Retinal pigment epithelial cell (primary cell): Measurements from ENCODE around the gene LIMCH1.
"Not testable (repeated sequence)": the region's sequence is repeated elsewhere in the genome, so short reads cannot be mapped to it uniquely, and the experiment has no call there.

Source experiments
- DNase-seq: peaks from one replicate; pipeline ENCODE4 v3.0.0-alpha.2; 2010; ENCODE audit warnings: low read depth
- H3K4me3 ChIP-seq: 2 replicates; pipeline ENCODE4 v1.5.1; 2011; ENCODE audit warnings: mild to moderate bottlenecking, low read length, control low read depth, moderate library complexity
- TF ChIP-seq, protein P1 (sequence below): conservative IDR thresholded peaks from 2 replicates; pipeline ENCODE4 v1.5.1; 2011; ENCODE audit warnings: low read depth, low read length, control low read depth, inconsistent platforms

The LIMCH1 gene, protein sequence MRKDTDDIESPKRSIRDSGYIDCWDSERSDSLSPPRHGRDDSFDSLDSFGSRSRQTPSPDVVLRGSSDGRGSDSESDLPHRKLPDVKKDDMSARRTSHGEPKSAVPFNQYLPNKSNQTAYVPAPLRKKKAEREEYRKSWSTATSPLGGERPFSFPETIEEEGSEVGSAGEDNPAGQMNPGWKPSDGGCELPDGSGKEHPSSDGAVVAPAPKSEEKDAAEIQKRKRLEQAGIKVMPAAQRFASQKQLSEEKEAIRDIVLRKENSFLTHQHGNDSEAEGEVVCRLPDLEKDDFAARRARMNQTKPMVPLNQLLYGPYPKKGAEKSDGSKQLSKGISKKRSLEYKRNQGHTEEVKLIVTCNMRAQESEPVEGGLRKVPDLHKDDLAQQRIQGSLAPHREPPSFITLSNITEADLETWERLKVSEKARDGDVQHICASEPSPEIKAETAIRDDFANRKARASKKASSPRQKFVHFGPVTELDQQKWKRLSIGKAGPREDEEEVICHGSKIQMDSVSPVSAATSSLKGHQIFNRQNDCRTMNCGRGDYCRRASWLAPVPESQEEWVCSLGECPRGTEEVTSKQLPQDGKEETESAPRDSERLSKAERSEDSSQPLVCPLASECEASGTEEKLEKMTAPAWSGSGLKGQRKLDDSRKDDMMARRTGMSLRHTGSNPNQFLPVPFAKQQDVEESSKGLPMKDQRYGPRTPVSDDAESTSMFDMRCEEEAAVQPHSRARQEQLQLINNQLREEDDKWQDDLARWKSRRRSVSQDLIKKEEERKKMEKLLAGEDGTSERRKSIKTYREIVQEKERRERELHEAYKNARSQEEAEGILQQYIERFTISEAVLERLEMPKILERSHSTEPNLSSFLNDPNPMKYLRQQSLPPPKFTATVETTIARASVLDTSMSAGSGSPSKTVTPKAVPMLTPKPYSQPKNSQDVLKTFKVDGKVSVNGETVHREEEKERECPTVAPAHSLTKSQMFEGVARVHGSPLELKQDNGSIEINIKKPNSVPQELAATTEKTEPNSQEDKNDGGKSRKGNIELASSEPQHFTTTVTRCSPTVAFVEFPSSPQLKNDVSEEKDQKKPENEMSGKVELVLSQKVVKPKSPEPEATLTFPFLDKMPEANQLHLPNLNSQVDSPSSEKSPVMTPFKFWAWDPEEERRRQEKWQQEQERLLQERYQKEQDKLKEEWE (N-terminal part only)

GRCh38 chr4:41538017-41538733 lies at the start of gene LIMCH1:
Gene LIMCH1, plus strand, starts transcription at chr4:41538157. Its CDS starts 67,839 bp downstream, at chr4:41605996.
- no peak within 1 kb of the TSS for H3K4me3 ChIP-seq
- DNase-seq = no peak
- TF ChIP-seq, protein P1, sequence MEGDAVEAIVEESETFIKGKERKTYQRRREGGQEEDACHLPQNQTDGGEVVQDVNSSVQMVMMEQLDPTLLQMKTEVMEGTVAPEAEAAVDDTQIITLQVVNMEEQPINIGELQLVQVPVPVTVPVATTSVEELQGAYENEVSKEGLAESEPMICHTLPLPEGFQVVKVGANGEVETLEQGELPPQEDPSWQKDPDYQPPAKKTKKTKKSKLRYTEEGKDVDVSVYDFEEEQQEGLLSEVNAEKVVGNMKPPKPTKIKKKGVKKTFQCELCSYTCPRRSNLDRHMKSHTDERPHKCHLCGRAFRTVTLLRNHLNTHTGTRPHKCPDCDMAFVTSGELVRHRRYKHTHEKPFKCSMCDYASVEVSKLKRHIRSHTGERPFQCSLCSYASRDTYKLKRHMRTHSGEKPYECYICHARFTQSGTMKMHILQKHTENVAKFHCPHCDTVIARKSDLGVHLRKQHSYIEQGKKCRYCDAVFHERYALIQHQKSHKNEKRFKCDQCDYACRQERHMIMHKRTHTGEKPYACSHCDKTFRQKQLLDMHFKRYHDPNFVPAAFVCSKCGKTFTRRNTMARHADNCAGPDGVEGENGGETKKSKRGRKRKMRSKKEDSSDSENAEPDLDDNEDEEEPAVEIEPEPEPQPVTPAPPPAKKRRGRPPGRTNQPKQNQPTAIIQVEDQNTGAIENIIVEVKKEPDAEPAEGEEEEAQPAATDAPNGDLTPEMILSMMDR = no peak

GRCh38 chr4:41491081-41491576 lies 46.8 kb upstream of the LIMCH1 start:
- DNase-seq, H3K4me3 ChIP-seq: not testable (repeated sequence)

DNA sequence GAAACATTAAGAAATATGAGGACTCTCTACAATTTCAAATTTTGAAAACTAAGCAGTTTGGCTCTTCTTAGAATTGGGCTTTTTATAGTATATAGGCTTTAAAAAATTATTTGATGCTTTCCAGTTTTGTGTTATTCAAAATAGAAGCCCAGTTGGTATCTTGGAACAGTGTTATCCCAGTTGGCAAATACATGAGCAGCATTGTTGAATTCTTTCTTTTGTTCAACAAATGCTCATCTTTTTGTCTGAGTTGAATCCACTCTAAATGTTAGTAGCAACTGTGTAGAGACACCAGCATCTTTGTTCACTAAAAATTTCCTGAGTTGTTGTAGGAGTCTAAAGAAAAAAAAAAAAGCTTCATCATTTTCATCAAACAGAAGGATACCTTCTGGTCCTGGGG lies 41.0 kb upstream of the LIMCH1 start:
- TF ChIP-seq, protein P1 = no peak
- DNase-seq = no peak
- H3K4me3 ChIP-seq = no peak overlapping the region

DNA sequence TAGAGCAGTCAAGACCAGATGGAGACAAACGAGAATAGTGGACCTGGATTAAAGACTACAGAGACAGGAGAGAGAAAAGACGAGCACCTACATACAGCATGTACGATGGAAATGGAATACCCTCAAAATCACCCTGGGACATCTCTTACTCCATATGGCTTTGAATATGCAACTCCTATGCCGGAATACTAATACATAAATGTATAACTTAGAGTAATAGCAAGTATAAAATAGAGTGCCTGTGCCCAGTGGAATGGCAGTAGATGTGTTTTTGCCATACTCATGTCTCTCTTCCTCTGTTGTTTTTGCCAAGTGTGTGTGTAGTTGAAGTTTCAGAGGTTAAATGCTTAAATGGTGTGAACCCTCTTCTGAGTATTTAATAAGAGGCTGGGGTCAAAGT lies 39.8 kb upstream of the LIMCH1 start:
- TF ChIP-seq, protein P1 = no peak
- DNase-seq = no peak
- H3K4me3 ChIP-seq = no peak overlapping the region

GRCh38 chr4:41504167-41504818 lies 33.7 kb upstream of the LIMCH1 start:
- TF ChIP-seq, protein P1 = no peak
- no peak overlapping the region for H3K4me3 ChIP-seq
- no peak for DNase-seq

- no peak overlapping the region for H3K4me3 ChIP-seq
- TF ChIP-seq, protein P1 = no peak
- DNase-seq = peak; percentile 95
These were observed 32.7 kb upstream of the LIMCH1 start for GRCh38 chr4:41505161-41505661.
